D721Med (cell line): ENCODE measurements around the gene MTX1.
"Not testable (repeated sequence)": the region's sequence is repeated elsewhere in the genome, so short reads cannot be mapped to it uniquely, and the experiment has no call there.

ENCODE experiments used
- DNase-seq: peaks from one replicate; pipeline ENCODE4 v3.0.0; 2011; ENCODE audit warnings: low spot score; ENCODE audit not compliant: insufficient read length
- FAIRE-seq: peaks from 2 replicates; lab custom pipeline; 2011; peaks lifted over from hg19 to GRCh38; lab: Jason Lieb, UNC
- TF ChIP-seq, protein P1 (sequence below): IDR thresholded peaks from 2 replicates; pipeline ENCODE4 v1.5.1; 2012; ENCODE audit warnings: mild to moderate bottlenecking, control low read depth; ENCODE audit not compliant: insufficient read depth; ENCODE audit errors: missing control alignments

The MTX1 gene

GRCh38 chr1:155206891-155207805 is 1.3 kb upstream of the MTX1 start:
- TF ChIP-seq, protein P1, sequence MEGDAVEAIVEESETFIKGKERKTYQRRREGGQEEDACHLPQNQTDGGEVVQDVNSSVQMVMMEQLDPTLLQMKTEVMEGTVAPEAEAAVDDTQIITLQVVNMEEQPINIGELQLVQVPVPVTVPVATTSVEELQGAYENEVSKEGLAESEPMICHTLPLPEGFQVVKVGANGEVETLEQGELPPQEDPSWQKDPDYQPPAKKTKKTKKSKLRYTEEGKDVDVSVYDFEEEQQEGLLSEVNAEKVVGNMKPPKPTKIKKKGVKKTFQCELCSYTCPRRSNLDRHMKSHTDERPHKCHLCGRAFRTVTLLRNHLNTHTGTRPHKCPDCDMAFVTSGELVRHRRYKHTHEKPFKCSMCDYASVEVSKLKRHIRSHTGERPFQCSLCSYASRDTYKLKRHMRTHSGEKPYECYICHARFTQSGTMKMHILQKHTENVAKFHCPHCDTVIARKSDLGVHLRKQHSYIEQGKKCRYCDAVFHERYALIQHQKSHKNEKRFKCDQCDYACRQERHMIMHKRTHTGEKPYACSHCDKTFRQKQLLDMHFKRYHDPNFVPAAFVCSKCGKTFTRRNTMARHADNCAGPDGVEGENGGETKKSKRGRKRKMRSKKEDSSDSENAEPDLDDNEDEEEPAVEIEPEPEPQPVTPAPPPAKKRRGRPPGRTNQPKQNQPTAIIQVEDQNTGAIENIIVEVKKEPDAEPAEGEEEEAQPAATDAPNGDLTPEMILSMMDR: peak; percentile 96
- FAIRE-seq: peak; percentile 16
- peak; percentile 78 for DNase-seq

GRCh38 chr1:155207806-155208540 is 522 bp upstream of the MTX1 start, which contains the start of gene THBS3:
Gene THBS3, minus strand, starts transcription at chr1:155207897. Its CDS starts 21 bp downstream, at chr1:155207876.
- TF ChIP-seq, protein P1: no peak
- DNase-seq (peak; percentile 47), FAIRE-seq (no peak)

- TF ChIP-seq, protein P1: no peak
- DNase-seq (no peak), FAIRE-seq (no peak)
These were observed 822 bp downstream of the MTX1 start for GRCh38 chr1:155209312-155209721.

- DNase-seq: no peak
- TF ChIP-seq, protein P1: no peak
- no peak for FAIRE-seq
These were observed 2.0 kb downstream of the MTX1 start for GRCh38 chr1:155210314-155211104.

DNA sequence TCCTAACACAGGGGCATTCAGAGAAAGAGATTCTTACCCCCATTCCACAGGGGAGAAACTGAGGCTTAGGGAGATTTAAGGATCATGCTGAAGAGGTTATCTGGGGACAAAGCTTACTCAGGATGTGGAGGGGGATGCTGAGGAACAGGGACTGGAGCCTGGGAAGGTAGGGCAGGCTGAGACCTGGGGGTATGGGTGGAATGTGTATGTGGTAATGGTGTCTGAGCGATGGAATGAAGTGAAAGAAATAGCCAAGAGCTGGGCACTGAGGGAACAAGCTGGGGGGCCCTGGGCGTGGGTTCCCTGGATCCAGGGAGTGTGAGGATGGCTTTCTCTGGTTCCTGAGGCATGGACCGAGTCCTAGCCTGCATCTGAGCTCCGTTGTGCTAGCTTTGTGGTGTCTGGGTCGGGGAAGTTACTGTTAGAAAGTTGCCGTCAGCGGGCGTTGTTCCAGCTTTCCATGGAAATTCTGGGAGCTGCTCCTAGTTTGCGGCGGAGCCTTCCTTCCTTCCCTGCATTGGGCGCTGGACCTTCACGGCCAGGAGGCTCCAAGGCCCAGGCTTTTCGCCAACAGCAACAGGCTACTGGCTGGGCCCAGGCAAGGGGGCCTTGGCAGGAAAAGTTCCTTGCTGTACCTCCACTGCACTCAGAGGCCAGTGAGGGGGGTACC is 3.0 kb downstream of the MTX1 start:
- not testable (repeated sequence) for DNase-seq, FAIRE-seq

DNA sequence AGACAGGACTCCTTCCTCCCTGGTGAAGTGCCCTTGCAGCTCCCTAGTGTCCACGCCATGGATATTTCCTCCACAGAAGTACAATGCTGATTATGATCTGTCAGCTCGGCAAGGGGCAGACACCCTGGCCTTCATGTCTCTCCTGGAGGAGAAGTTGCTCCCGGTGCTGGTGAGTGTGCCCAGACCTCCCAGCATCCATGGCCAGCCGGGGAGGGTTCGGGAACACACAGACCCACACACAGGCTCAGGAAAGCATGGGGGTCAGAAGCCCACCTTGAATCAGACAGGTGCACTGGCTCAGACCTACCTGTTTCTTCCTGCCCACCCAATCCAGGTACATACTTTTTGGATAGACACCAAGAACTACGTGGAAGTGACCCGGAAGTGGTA is 3.6 kb downstream of the MTX1 start:
- DNase-seq, FAIRE-seq: not testable (repeated sequence)

DNA sequence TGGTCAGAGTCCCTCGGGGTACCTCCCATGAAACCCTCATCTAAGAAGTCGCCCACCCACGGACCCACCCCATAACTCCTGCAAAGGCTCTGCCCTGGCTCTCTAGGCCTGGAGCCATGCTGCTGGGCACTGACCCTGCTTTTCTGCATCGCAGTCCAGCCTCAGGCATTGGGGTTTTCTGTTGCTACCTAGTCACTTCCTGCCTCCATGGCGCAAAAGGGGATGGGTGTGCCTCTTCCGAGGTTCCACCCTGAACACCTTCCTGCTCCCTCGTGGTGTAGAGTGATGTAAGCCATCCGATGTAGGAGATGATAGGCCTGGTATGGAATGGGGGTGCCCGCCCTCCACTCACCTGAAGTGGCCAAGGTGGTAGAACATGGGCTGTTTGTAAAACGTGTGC is 6.2 kb downstream of the MTX1 start:
- not testable (repeated sequence) for FAIRE-seq, DNase-seq
